CD4-positive, alpha-beta T cell treated with Interleukin-1 beta for 1 hour (primary cell): ENCODE data around the gene RNF17.
"Not testable (repeated sequence)": the region's sequence is repeated elsewhere in the genome, so short reads cannot be mapped to it uniquely, and the experiment has no call there.

Experiments
- DNase-seq, 2 donors: peaks; one replicate each; pipeline ENCODE4 v3.0.0-alpha.2; 2020 to 2022

RNF17 gene

GRCh38 chr13:24745861-24746617 is 17.9 kb upstream of the RNF17 start:
- no peak for DNase-seq

- no peak for DNase-seq
These were observed 17.2 kb upstream of the RNF17 start for GRCh38 chr13:24746618-24747247.

- no peak for DNase-seq
These were observed 16.5 kb upstream of the RNF17 start for GRCh38 chr13:24747248-24748060.

- DNase-seq: no peak
These were observed 15.9 kb upstream of the RNF17 start for GRCh38 chr13:24748061-24748400.

- no peak for DNase-seq
These were observed 4.8 kb upstream of the RNF17 start for GRCh38 chr13:24759197-24759596.

GRCh38 chr13:24764276-24764630 is 284 bp downstream of the RNF17 start:
- DNase-seq: no peak

- DNase-seq: no peak
These were observed 13.2 kb downstream of the RNF17 start for GRCh38 chr13:24777171-24777570.

GRCh38 chr13:24784319-24784718 is 20.4 kb downstream of the RNF17 start:
- DNase-seq: no peak

GRCh38 chr13:24788538-24788937 is 24.6 kb downstream of the RNF17 start:
- no peak for DNase-seq

- DNase-seq: no peak
These were observed 38.1 kb downstream of the RNF17 start for GRCh38 chr13:24802074-24802473.

GRCh38 chr13:24821207-24821606 is 57.2 kb downstream of the RNF17 start:
- no peak for DNase-seq

GRCh38 chr13:24822640-24823039 is 58.7 kb downstream of the RNF17 start:
- no peak for DNase-seq

- not testable (repeated sequence) for DNase-seq
These were observed 59.2 kb downstream of the RNF17 start for GRCh38 chr13:24823122-24823710.

GRCh38 chr13:24827799-24828198 is 63.8 kb downstream of the RNF17 start:
- DNase-seq: no peak

- no peak for DNase-seq
These were observed 71.0 kb downstream of the RNF17 start for GRCh38 chr13:24834902-24835510.

GRCh38 chr13:24837528-24837927 is 73.6 kb downstream of the RNF17 start:
- not testable (repeated sequence) for DNase-seq

GRCh38 chr13:24842549-24843274 is 78.7 kb downstream of the RNF17 start:
- DNase-seq: no peak

GRCh38 chr13:24851546-24851945 is 87.6 kb downstream of the RNF17 start:
- no peak for DNase-seq

- no peak for DNase-seq
These were observed 90.3 kb downstream of the RNF17 start for GRCh38 chr13:24854311-24854710.

- DNase-seq: no peak
These were observed 95.0 kb downstream of the RNF17 start for GRCh38 chr13:24858953-24859352.

- no peak for DNase-seq
These were observed 96.8 kb downstream of the RNF17 start for GRCh38 chr13:24860770-24861169.

GRCh38 chr13:24861617-24862362 is 97.8 kb downstream of the RNF17 start:
- no peak for DNase-seq
